ENCODE data around the gene EFCC1. TPM values are rescaled to one million over a fixed set of nuclear protein-coding genes. Genes with fewer than 3 reads are reported as not detected.

Gene EFCC1
- total and polyA plus RNA-seq, 3 donors from 2014 or later = 2.6 to 2.9 (median 2.8) TPM

GRCh38 chr3:129018271-129018670 is 17.2 kb downstream of the EFCC1 start:
- Histone ChIP-seq H3K36me3 (ENCODE audit: low read depth, missing control alignments) (no peaks in the 10 kb centered on the region), H3K27me3 (no peaks in the 10 kb centered on the region), H3K4me1 (peaks cover 6% of the 10 kb centered on the region), H3K9me3 (no peaks in the 10 kb centered on the region), H3K27ac (no peak overlapping the region), H3K4me3 (no peak overlapping the region)
- intact Hi-C loops (cut with DNase I; ENCODE audit: low total_unique reads) = no loop called here
- 72 to 73% methylated on average over 2 of the region's 2 CpGs for WGBS, 2 donors
- TF ChIP-seq POLR2A (IDR thresholded peaks at IDR 0.05) (no peak), CTCF (IDR thresholded peaks at IDR 0.05) (no peak)
- DNase-seq = no peak

GRCh38 chr3:129018751-129019150 is 17.6 kb downstream of the EFCC1 start:
- WGBS, 2 donors = 85 to 88% methylated on average over 9 of the region's 9 CpGs
- TF ChIP-seq POLR2A (IDR thresholded peaks at IDR 0.05) (no peak), CTCF (IDR thresholded peaks at IDR 0.05) (no peak)

GRCh38 chr3:129019266-129019665 is 18.2 kb downstream of the EFCC1 start:
- H3K4me3 ChIP-seq = no peak overlapping the region
- intact Hi-C loops (cut with DNase I; ENCODE audit: low total_unique reads) = no loop called here
- no peaks in the 10 kb centered on the region for H3K36me3 ChIP-seq (ENCODE audit: low read depth, missing control alignments)
- no peak for TF ChIP-seq CTCF (IDR thresholded peaks at IDR 0.05)
- TF ChIP-seq POLR2A (IDR thresholded peaks at IDR 0.05) = no peak
- H3K27me3 ChIP-seq = no peaks in the 10 kb centered on the region
- H3K9me3 ChIP-seq = no peaks in the 10 kb centered on the region
- H3K27ac ChIP-seq = no peak overlapping the region
- DNase-seq = no peak
- WGBS, 2 donors = 97 to 100% methylated on average over 3 of the region's 3 CpGs
- H3K4me1 ChIP-seq = peaks cover 6% of the 10 kb centered on the region

More at GRCh38 chr3:129018751-129019150, 17.6 kb downstream of the EFCC1 start:
- peaks cover 6% of the 10 kb centered on the region for H3K4me1 ChIP-seq
- H3K27ac ChIP-seq = no peak overlapping the region
- no peak for DNase-seq
- intact Hi-C loops (cut with DNase I; ENCODE audit: low total_unique reads) = no loop called here
- H3K4me3 ChIP-seq = no peak overlapping the region
- H3K36me3 ChIP-seq (ENCODE audit: low read depth, missing control alignments) = no peaks in the 10 kb centered on the region
- H3K9me3 ChIP-seq = no peaks in the 10 kb centered on the region
- H3K27me3 ChIP-seq = no peaks in the 10 kb centered on the region

GRCh38 chr3:129020691-129021090 is 19.6 kb downstream of the EFCC1 start:
- no peak for DNase-seq
- no peak for TF ChIP-seq CTCF (IDR thresholded peaks at IDR 0.05)
- Histone ChIP-seq H3K9me3 (no peaks in the 10 kb centered on the region), H3K4me3 (no peak overlapping the region), H3K27me3 (no peaks in the 10 kb centered on the region), H3K36me3 (ENCODE audit: low read depth, missing control alignments) (no peaks in the 10 kb centered on the region), H3K27ac (no peak overlapping the region), H3K4me1 (peaks cover 11% of the 10 kb centered on the region)
- WGBS, 2 donors = 84 to 95% methylated on average over 2 to 5 of the region's 5 CpGs
- intact Hi-C loops (cut with DNase I; ENCODE audit: low total_unique reads) = no loop called here

- 72 to 82% methylated on average over 6 of the region's 6 CpGs for WGBS, 2 donors
- intact Hi-C loops (cut with DNase I; ENCODE audit: low total_unique reads) = no loop called here
- Histone ChIP-seq H3K4me3 (no peak overlapping the region), H3K9me3 (no peaks in the 10 kb centered on the region), H3K27me3 (no peaks in the 10 kb centered on the region), H3K36me3 (ENCODE audit: low read depth, missing control alignments) (no peaks in the 10 kb centered on the region), H3K4me1 (peaks cover 15% of the 10 kb centered on the region), H3K27ac (no peak overlapping the region)
- no peak for TF ChIP-seq CTCF (IDR thresholded peaks at IDR 0.05)
- no peak for TF ChIP-seq POLR2A (IDR thresholded peaks at IDR 0.05)
- no peak for DNase-seq
Observed at GRCh38 chr3:129021140-129021551, 20.0 kb downstream of the EFCC1 start.
